SK-N-SH treated with all-trans-retinoic acid at 6 μM for 48 hours (cell line): ENCODE results near the gene SLC5A8.
A peak's percentile ranks its signal among the peaks of the same experiment; 100 is the strongest.

ENCODE experiments used
- ATAC-seq: fragments of 200-7000 bp; cut with Tn5 transposase; 3 replicates; pipeline ENCODE4 v1.9.1; 2020; ENCODE audit warnings: mild to moderate bottlenecking, moderate library complexity
- ARNTL ChIP-seq: fragments of 450-650 bp; formaldehyde crosslinking; IDR thresholded peaks from 2 replicates; pipeline ENCODE4 v1.5.0; 2020; ENCODE audit warnings: low read depth, mild to moderate bottlenecking, moderate library complexity, borderline replicate concordance
- BACH2 ChIP-seq: fragments of 250-450 bp; sonication (Bioruptor Pico); IDR thresholded peaks from 2 replicates; pipeline ENCODE4 v1.9.0; 2021; ENCODE audit warnings: mild to moderate bottlenecking, borderline replicate concordance
- CSRNP3 ChIP-seq: fragments of 250-450 bp; sonication (Bioruptor Pico); IDR thresholded peaks from 2 replicates; pipeline ENCODE4 v1.5.1; 2021; ENCODE audit warnings: mild to moderate bottlenecking, moderate library complexity
- ESRRG ChIP-seq: fragments of 250-450 bp; sonication (Bioruptor Pico); IDR thresholded peaks from 2 replicates; pipeline ENCODE4 v1.6.1; 2021; ENCODE audit warnings: mild to moderate bottlenecking
- GLIS3 ChIP-seq: fragments of 250-450 bp; sonication (Bioruptor Pico); IDR thresholded peaks from 2 replicates; pipeline ENCODE4 v1.5.0; 2020; ENCODE audit warnings: mild to moderate bottlenecking, moderate library complexity
- ISL1 ChIP-seq: fragments of 250-450 bp; sonication (Bioruptor Pico); IDR thresholded peaks from 2 replicates; pipeline ENCODE4 v2.1.2; 2022; ENCODE audit warnings: mild to moderate bottlenecking, moderate library complexity
- OSR1 ChIP-seq: fragments of 250-450 bp; sonication (Bioruptor Pico); IDR thresholded peaks from 2 replicates; pipeline ENCODE4 v1.8.0; 2022; ENCODE audit warnings: moderate library complexity, mild to moderate bottlenecking, inconsistent platforms
- PATZ1 ChIP-seq: fragments of 250-450 bp; sonication (Bioruptor Pico); IDR thresholded peaks from 2 replicates; pipeline ENCODE4 v1.8.0; 2020; ENCODE audit warnings: mild to moderate bottlenecking, moderate library complexity, borderline replicate concordance
- PPARA ChIP-seq: fragments of 250-450 bp; sonication (Bioruptor Pico); IDR thresholded peaks from 2 replicates; pipeline ENCODE4 v1.5.0; 2020; ENCODE audit warnings: mild to moderate bottlenecking, borderline replicate concordance
- RARB ChIP-seq: fragments of 250-450 bp; sonication (Bioruptor Pico); IDR thresholded peaks from 2 replicates; pipeline ENCODE4 v1.8.0; 2021; ENCODE audit warnings: mild to moderate bottlenecking, moderate library complexity
- TCF4 ChIP-seq: fragments of 250-450 bp; sonication (Bioruptor Pico); IDR thresholded peaks from 2 replicates; pipeline ENCODE4 v1.8.0; 2021; ENCODE audit warnings: mild to moderate bottlenecking, moderate library complexity, borderline replicate concordance
- TOX ChIP-seq: fragments of 250-450 bp; sonication (Bioruptor Pico); IDR thresholded peaks from 2 replicates; pipeline ENCODE4 v1.8.0; 2021; ENCODE audit warnings: mild to moderate bottlenecking, moderate library complexity, borderline replicate concordance
- ZC3H10 ChIP-seq: fragments of 250-450 bp; sonication (Bioruptor Pico); IDR thresholded peaks from 2 replicates; pipeline ENCODE4 v1.5.1; 2021; ENCODE audit warnings: mild to moderate bottlenecking, moderate library complexity
- ZFP30 ChIP-seq: fragments of 450-650 bp; formaldehyde crosslinking; IDR thresholded peaks from 2 replicates; pipeline ENCODE4 v1.5.0; 2022; ENCODE audit warnings: mild to moderate bottlenecking, moderate library complexity
- ZNF70 ChIP-seq: fragments of 450-650 bp; formaldehyde crosslinking; IDR thresholded peaks from 2 replicates; pipeline ENCODE4 v1.5.0; 2020; ENCODE audit warnings: mild to moderate bottlenecking, moderate library complexity
- ZNF8 ChIP-seq: fragments of 450-650 bp; formaldehyde crosslinking; IDR thresholded peaks from 2 replicates; pipeline ENCODE4 v1.5.0; 2020; ENCODE audit warnings: mild to moderate bottlenecking, moderate library complexity
- TF ChIP-seq, protein P1 (sequence below): fragments of 250-450 bp; sonication (Bioruptor Pico); IDR thresholded peaks from 2 replicates; pipeline ENCODE4 v1.5.0; 2020; ENCODE audit warnings: mild to moderate bottlenecking, moderate library complexity
- TF ChIP-seq, protein P2 (sequence below): fragments of 250-450 bp; sonication (Bioruptor Pico); IDR thresholded peaks from 2 replicates; pipeline ENCODE4 v1.5.1; 2020; ENCODE audit warnings: low read depth, mild to moderate bottlenecking, moderate library complexity

The SLC5A8 gene

DNA sequence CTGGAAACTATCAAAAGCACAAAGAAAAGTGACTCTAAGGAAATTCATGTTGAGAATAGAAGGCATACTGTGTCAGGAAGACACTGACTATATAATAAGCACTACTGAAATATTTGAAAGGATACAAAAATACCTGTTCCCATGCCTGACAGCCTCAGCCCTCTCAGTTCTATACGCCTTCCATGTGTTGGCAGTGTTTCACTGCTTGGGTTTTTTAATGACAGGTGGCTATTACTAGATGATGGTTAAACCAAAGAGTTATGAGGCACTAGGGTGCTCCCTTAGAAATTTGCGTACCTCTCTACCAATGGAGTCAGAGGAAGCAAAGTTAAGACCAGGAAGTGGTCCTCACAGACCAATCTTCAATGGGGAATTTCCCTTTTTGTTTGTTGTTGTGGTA, 25.6 kb upstream of the SLC5A8 start:
- TF ChIP-seq ISL1 (no peak), ZC3H10 (CRISPR knock-in tag) (no peak), CSRNP3 (no peak), TOX (no peak), ZNF70 (CRISPR knock-in tag) (no peak)
- ATAC-seq = no peak

GRCh38 chr12:101231636-101232035, 21.6 kb upstream of the SLC5A8 start:
- no peak for ATAC-seq
- TF ChIP-seq GLIS3 (CRISPR knock-in tag) (no peak), ZC3H10 (CRISPR knock-in tag) (no peak), ESRRG (CRISPR knock-in tag) (no peak), ZNF8 (CRISPR knock-in tag) (no peak), ARNTL (CRISPR knock-in tag) (no peak), TCF4 (CRISPR knock-in tag) (no peak), BACH2 (CRISPR knock-in tag) (no peak), CSRNP3 (no peak), ZFP30 (CRISPR knock-in tag) (no peak), TOX (no peak), PPARA (CRISPR knock-in tag) (no peak), ZNF70 (CRISPR knock-in tag) (no peak), OSR1 (CRISPR knock-in tag) (no peak), RARB (CRISPR knock-in tag) (no peak)
- TF ChIP-seq, protein P1, sequence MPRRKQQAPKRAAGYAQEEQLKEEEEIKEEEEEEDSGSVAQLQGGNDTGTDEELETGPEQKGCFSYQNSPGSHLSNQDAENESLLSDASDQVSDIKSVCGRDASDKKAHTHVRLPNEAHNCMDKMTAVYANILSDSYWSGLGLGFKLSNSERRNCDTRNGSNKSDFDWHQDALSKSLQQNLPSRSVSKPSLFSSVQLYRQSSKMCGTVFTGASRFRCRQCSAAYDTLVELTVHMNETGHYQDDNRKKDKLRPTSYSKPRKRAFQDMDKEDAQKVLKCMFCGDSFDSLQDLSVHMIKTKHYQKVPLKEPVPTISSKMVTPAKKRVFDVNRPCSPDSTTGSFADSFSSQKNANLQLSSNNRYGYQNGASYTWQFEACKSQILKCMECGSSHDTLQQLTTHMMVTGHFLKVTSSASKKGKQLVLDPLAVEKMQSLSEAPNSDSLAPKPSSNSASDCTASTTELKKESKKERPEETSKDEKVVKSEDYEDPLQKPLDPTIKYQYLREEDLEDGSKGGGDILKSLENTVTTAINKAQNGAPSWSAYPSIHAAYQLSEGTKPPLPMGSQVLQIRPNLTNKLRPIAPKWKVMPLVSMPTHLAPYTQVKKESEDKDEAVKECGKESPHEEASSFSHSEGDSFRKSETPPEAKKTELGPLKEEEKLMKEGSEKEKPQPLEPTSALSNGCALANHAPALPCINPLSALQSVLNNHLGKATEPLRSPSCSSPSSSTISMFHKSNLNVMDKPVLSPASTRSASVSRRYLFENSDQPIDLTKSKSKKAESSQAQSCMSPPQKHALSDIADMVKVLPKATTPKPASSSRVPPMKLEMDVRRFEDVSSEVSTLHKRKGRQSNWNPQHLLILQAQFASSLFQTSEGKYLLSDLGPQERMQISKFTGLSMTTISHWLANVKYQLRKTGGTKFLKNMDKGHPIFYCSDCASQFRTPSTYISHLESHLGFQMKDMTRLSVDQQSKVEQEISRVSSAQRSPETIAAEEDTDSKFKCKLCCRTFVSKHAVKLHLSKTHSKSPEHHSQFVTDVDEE (CRISPR knock-in tag) = no peak

DNA sequence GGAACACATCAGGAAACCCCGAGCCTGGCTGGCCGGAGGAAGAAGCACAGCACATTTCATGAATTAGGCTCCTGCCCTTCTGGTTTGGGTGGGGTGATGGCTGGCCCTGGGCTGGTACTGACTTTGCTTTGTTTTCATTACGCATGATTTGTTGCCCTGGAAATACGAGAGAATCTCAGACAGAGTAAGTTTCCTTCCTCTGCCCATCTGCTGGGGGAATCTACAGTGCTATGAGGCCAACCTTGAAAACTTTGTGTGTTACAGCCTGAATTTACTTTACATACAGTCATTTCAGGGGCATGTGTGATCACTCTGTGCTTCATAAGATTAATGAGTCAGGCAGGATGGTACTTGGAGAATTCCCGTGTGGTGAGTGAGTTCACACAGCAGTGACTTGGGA, 20.5 kb upstream of the SLC5A8 start:
- no peak for TF ChIP-seq PATZ1 (CRISPR knock-in tag)
- TF ChIP-seq CSRNP3 = no peak

DNA sequence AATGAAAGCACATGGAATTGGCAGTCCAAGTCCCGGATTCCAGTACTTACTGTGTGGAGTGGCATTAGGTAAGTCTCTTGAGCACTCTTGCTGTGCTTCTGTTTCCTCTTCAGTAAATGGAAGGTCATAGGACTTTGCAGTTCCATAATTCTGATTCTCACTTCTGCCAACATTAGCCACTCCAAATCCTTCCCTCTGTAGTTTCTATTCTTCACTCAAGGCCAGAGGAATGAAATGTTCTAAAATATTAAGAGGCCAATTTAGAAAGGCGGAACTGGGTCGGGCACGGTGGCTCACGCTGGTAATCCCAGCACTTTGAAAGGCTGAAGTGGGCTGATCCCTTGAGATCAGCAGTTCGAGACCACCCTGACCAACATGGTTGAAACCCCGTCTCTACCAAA, 19.8 kb upstream of the SLC5A8 start:
- no peak for ATAC-seq

More for the DNA sequence above, 20.5 kb upstream of the SLC5A8 start:
- ATAC-seq = peak; percentile 93

More for the DNA sequence above, 19.8 kb upstream of the SLC5A8 start:
- TF ChIP-seq, protein P2, sequence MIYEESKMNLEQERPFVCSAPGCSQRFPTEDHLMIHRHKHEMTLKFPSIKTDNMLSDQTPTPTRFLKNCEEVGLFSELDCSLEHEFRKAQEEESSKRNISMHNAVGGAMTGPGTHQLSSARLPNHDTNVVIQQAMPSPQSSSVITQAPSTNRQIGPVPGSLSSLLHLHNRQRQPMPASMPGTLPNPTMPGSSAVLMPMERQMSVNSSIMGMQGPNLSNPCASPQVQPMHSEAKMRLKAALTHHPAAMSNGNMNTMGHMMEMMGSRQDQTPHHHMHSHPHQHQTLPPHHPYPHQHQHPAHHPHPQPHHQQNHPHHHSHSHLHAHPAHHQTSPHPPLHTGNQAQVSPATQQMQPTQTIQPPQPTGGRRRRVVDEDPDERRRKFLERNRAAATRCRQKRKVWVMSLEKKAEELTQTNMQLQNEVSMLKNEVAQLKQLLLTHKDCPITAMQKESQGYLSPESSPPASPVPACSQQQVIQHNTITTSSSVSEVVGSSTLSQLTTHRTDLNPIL = no peak
- TF ChIP-seq OSR1 (CRISPR knock-in tag) (no peak), ZNF8 (CRISPR knock-in tag) (no peak), GLIS3 (CRISPR knock-in tag) (no peak), TOX (no peak), ZC3H10 (CRISPR knock-in tag) (no peak)
